Choroid plexus epithelial cell (primary cell): ENCODE measurements around the gene PHLDA2.

Source experiments
- DNase-seq: peaks from one replicate; pipeline ENCODE4 v3.0.0-alpha.2; 2010; ENCODE audit warnings: low read depth
- H3K4me3 ChIP-seq: 2 replicates; pipeline ENCODE4 v1.5.1; 2011; ENCODE audit warnings: low read depth, mild to moderate bottlenecking, control low read depth, low read length, moderate library complexity
- TF ChIP-seq, protein P1 (sequence below): conservative IDR thresholded peaks from 2 replicates; pipeline ENCODE4 v1.5.1; 2011; ENCODE audit warnings: low read depth, mild to moderate bottlenecking, control low read depth, inconsistent platforms, low read length, moderate library complexity

The PHLDA2 gene

DNA sequence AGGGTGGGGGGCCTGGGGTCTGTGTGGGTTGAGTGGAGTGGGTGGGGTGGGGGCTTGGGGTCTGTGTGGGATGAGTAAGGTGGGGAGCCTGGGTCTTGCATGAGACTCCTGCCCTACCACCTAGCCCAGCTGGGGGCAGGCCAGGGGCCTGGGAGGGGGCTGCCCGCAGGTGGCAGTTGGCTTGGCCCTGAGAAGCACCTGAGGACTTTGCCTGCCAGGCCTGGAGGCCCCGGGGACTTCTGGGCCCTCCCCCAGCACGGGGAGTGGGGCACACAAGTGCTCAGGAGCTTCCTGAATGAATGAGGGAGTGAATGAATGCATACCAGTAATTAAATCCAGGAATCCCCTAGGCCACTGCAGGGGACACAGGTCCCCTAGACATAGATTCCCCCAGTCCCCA is 6.6 kb downstream of the PHLDA2 start:
- no peak overlapping the region for H3K4me3 ChIP-seq
- TF ChIP-seq, protein P1, sequence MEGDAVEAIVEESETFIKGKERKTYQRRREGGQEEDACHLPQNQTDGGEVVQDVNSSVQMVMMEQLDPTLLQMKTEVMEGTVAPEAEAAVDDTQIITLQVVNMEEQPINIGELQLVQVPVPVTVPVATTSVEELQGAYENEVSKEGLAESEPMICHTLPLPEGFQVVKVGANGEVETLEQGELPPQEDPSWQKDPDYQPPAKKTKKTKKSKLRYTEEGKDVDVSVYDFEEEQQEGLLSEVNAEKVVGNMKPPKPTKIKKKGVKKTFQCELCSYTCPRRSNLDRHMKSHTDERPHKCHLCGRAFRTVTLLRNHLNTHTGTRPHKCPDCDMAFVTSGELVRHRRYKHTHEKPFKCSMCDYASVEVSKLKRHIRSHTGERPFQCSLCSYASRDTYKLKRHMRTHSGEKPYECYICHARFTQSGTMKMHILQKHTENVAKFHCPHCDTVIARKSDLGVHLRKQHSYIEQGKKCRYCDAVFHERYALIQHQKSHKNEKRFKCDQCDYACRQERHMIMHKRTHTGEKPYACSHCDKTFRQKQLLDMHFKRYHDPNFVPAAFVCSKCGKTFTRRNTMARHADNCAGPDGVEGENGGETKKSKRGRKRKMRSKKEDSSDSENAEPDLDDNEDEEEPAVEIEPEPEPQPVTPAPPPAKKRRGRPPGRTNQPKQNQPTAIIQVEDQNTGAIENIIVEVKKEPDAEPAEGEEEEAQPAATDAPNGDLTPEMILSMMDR, result no peak
- no peak for DNase-seq

DNA sequence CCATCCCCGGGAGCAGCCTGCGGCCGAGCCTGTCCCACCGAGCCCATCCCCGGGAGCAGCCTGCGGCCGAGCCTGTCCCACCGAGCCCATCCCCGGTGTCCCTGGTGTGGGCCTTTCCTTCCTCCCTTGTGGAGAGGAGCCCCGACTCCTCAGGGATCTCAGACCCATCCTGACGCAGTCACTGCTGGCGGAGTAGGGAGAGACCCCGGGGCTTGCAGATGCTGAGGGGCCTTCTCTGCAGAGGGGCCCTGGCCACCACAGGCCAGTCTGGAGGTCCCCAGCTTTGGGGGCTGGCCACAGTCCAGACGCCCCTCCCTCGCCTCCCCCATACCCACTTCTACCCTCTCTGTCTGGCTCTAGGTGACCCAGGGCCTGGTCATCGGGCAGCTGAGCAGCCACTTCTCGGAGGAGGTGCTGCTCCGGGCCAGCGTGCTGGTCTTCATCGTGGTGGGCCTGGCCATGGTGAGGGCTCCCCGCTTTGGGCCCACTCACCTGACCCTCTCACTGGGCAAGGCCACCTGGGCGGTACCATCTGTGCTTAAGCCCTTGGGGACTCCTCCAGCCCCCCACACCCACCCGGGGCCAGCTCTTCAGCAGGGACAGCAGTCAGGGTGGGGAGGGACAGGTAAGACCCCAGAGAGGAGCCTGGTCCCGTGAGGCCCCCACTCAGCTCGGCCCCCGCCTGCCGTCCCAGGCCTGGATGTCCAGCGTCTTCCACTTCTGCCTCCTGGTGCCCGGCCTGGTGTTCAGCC is 7.3 kb downstream of the PHLDA2 start:
- no peak for DNase-seq
- no peak overlapping the region for H3K4me3 ChIP-seq
- TF ChIP-seq, protein P1, result no peak

DNA sequence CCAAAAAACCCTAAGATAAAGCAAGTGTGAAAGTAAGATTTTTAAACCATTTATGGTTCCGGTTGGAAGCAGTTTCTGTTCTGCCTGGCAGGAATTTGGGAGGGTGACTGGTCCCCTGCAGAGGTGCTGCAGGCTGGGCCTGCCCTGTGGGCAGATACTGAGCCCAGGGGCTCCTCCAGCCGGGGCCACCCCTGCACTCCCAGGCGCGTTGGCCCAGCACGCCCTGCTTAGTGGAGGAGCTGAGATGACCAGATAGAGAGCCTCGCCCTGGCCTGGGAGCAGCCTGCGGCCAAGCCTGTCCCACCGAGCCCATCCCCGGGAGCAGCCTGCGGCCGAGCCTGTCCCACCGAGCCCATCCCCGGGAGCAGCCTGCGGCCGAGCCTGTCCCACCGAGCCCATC is 8.0 kb downstream of the PHLDA2 start:
- H3K4me3 ChIP-seq, result no peak overlapping the region
- TF ChIP-seq, protein P1, result no peak
- no peak for DNase-seq

DNA sequence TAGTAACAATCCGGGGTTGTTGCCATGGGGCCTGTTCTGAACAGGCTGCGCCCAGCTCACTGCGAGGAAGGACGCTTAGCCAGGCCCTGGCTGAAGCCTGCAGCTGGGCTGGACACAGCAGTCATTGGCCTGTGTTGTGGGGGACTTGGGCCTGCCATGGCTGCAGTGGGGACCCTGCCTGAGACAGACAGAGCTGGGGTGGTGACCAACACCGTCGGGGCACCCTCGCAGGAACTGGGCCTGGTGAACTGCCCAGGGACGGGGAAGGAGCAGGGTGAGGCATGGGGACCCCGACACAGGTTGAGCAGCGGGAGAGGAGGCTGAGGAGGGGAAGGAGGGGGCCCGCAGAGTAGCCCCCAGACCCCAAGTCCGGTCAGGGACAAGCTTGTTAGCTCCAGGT is 8.9 kb downstream of the PHLDA2 start:
- no peak overlapping the region for H3K4me3 ChIP-seq
- TF ChIP-seq, protein P1, result no peak
- DNase-seq, result no peak

DNA sequence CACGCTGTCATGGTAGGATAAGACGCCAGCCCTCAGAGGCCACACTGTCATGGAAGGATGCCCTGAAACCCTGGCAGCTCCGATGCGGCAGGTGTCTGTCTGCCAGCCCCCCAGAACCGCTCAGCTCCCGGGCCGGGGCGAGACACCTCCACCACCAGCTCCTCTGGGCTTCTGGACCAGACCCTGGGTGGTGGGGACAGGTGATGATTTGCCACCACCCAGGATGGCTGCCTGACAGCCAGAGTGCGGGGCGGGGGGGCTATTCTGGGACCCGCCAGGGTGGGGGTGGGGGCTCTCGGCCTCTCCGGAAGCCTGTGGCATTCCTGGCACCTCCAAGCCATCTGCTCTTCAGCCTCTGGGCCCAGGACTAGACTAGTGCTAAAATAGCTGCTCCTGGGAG is 9.4 kb downstream of the PHLDA2 start:
- no peak overlapping the region for H3K4me3 ChIP-seq
- TF ChIP-seq, protein P1, result no peak
- no peak for DNase-seq

DNA sequence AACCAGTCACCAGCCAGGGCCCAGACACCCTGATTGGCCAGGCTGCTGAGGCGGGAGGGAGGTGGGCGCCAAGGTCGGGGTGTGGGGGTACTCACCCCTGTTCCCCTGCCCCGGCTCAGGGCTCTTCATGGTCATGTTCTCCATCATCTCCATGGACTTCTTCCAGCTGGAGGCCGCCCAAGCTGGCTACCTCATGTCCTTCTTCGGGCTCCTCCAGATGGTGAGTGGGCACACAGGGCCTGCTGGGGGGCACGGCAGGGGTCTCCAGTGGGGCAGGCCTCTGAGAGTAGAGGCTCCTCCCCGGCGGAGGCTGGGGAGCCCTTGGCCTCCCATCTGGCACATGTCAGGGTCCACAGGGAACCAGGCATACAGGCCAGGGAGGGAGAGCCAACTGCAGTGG is 10.0 kb downstream of the PHLDA2 start:
- no peak for DNase-seq
- no peak overlapping the region for H3K4me3 ChIP-seq
- TF ChIP-seq, protein P1, result no peak

DNA sequence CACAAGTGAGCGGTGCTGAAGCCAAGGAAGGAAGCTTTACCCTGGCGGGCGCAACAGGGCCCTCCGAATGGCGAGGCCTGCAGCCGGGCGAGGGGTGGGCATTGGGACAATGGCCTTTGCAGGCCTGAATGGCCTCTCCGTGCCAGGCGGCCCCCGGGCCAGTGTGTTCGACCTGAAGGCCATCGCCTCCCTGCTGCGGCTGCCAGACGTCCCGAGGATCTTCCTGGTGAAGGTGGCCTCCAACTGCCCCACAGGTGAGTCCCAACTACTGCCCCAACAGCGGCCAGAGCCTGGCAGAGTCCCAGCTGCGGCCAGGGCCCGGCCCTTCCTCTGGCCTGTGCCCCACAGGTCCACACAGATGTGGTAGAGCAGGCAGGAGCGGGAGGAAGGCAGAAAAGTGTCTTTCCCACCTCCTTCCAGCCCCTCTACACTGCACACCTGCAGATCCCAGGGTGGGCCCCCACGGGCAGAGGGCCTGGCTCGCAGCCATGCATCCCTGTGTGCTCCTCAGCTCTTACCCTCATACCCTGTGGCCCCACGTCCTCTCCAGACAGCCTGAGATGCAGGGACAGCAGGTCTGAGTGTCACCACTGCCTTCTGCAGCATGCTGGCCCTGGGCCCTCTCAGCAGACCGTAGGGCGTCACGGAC is 11.3 kb downstream of the PHLDA2 start:
- no peak overlapping the region for H3K4me3 ChIP-seq
- no peak for DNase-seq
- TF ChIP-seq, protein P1, result no peak
